Colon (tissue), 2 donors: ENCODE results near the gene KRCC1.
"Not testable (repeated sequence)": the region's sequence is repeated elsewhere in the genome, so short reads cannot be mapped to it uniquely, and the experiment has no call there.

ENCODE experiments used
- FAIRE-seq: peaks from 2 replicates; lab custom pipeline; 2012; peaks lifted over from hg19 to GRCh38; lab: Jason Lieb, UNC
- donor health status: control.
- donor health status: control.

The KRCC1 gene

DNA sequence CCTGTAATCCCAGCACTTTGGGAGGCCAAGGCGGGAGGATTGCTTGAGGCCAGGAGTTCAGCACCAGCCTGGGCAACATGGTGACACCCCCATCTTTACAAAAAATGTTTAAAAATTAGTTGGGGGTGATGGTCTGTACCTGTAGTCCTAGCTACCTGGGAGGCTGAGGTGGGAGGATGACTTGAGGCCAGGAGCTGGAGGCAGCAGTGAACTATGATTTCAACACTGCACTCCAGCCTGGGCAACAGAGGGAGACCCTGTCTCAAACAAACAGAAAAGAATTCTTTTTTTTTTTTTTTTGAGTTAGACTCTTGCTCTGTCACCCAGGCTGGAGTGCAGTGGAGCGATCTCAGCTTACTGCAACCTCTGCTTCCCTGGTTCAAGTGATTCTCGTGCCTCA is 55.1 kb downstream of the KRCC1 start:
- FAIRE-seq = not testable (repeated sequence)

DNA sequence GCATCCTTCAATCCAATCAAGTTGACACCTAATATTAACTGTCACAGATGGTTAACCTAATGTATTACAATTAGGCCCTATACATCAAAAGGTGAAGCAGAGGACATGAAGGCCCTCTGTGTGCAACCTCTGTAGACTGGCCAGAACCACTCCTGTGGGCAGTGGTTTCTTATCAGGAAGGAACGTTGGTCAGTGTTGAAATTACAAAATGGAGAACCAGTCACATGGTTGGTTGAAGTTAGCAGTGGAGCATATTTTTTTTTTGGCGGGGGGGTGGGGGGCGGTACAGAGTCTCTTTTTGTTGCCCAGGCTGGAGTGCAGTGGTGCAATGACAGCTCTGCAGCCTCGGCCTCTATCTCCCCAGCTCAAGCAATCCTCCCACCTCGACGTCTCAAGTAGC is 59.0 kb downstream of the KRCC1 start:
- FAIRE-seq = no peak

DNA sequence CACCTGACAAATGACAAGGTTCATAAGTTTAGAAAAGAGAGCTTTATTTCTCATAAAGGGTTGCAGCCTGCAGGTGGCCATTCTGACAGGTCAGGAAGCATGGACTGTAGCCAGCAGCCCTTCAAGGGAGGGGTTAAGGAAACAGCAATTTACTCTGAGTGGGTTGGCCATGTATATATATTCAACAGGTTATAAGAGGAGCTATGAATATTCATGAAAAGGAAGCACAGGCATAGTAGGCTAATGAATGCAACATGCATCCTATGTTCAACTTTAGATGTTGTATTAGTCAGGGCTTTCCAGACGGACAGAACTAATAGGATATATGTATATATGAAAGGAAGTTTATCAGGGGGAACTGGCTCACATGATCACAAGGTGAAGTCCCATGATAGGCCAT is 59.8 kb downstream of the KRCC1 start:
- no peak for FAIRE-seq

DNA sequence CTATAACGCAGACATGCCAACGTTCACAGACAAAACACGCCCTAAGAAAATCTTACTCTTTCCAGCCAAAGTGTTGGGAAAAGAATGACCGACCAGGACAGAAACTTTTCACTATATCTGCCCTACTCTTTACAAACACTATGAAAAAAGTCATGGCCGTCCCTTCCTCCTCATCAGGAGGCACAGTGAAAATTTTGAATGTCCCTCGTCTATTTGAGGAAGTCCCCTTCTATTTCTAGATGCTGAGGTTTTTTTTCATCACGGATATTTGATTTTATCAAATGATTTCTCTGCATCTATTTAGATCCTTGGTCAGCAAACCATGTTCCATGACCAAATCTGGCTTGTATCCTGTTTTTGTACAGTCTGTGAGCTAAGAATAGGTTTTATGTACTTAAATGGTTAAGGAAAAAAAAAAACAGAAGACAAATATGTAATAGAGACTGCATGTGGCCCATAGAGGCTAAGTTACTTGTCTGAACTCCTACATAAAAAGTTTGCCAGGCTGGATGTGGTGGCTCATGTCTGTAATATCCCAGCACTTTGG is 61.2 kb downstream of the KRCC1 start:
- not testable (repeated sequence) for FAIRE-seq

DNA sequence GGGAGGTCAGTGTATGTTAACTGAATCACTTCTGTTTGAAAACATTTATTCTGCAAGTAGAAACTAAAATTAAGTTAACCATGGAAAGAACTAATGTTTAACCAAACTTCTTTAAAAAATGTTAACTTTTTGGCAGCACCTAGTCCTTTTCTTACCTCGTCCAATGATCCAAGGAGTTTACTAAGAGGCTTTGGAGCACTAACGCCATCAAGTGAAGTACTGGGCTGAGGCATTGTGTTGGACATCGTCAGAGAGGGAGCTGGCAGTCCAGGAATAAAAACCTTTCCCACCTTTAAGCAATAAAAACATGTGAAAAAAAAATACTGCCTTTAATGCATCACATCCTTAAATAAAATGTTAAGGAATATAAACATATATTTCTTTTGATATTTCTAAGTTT is 63.0 kb downstream of the KRCC1 start:
- FAIRE-seq = peak; percentile 89

DNA sequence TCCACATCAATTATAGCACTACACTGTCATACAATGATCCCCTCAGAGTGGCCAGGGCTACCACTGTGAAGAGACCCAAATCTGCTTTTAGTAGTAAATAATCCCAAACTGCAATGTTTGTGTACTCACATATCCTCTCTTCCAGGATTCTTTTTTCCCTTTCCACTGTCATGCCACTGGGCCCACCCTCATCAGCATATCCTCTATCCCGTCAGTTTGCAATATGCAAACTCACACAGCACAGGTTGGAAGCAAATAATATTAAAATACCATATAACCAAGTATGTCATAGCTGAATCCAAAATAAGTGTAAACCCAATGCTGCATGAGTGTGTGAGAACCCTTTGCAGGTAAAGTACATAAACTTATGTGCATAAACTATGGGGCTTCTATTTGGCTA is 68.1 kb downstream of the KRCC1 start:
- not testable (repeated sequence) for FAIRE-seq

DNA sequence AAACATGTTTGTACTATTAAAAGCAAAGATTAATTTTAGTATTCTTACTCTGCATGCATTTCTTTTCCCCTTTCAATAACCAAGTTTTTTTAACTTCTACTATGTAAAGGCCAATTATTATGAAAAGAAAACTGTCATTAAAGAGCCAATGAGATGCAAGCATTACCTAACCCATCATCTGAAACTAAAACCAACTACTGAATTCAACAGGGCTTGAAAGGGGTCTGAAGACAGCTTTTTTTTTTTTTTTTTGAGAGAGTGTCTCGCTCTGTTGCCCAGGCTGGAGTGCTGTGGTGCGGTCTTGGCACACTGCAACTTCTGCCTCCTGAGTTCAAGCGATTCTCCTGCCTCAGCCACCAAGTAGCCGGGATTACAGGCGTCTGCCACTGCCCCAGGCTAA is 69.7 kb downstream of the KRCC1 start:
- FAIRE-seq = not testable (repeated sequence)

DNA sequence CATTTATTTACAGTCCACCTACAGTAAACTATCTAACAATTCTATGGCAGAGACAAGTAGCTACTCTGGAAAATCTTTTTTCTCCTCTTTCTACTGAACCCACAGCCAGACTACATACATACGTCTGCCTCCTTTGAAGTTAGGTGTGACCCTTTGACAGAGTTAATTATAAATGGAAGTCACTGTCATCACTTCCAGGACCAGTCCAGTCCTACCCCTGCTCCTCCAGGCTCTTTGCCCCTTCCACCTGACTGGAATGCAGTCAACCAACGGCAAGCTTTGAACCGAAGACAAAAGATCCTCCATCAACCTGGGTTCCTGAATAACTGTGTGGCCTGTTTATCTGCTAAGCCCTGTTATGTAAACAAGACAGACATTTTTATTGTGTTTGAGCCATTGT is 74.4 kb downstream of the KRCC1 start:
- FAIRE-seq = not testable (repeated sequence)
